GM12874 (cell line): ENCODE data around the gene GJA5.

Experiments
- CTCF ChIP-seq: IDR thresholded peaks from 2 replicates; pipeline ENCODE4 v1.5.1; 2011; ENCODE audit warnings: low read depth, mild to moderate bottlenecking, control low read depth, low read length, moderate library complexity; ENCODE audit not compliant: insufficient read depth

GJA5 gene

GRCh38 chr1:147777694-147778093 is 17.3 kb upstream of the GJA5 start:
- TF ChIP-seq CTCF: no peak

GRCh38 chr1:147773215-147773715 is 12.9 kb upstream of the GJA5 start:
- TF ChIP-seq CTCF: no peak

GRCh38 chr1:147772570-147772969 is 12.2 kb upstream of the GJA5 start:
- no peak for TF ChIP-seq CTCF

GRCh38 chr1:147771226-147772125 is 11.1 kb upstream of the GJA5 start:
- no peak for TF ChIP-seq CTCF

GRCh38 chr1:147769106-147769505 is 8.7 kb upstream of the GJA5 start:
- TF ChIP-seq CTCF: no peak

GRCh38 chr1:147768582-147768981 is 8.2 kb upstream of the GJA5 start:
- no peak for TF ChIP-seq CTCF

GRCh38 chr1:147768101-147768500 is 7.7 kb upstream of the GJA5 start:
- no peak for TF ChIP-seq CTCF
